Measurements from ENCODE around the gene UGT8.

UGT8 gene

GRCh38 chr4:114694770-114695169, 96.2 kb downstream of the UGT8 start:
- ChIA-PET POLR2A (no interaction called here), CTCF (interaction anchor here (1.0 to 2.3 kb wide), 10 partner anchors 12 to 1299 kb away, joined by 3 to 14 read pairs (median 4); no protein-coding TSS in a partner anchor)
- DNase-seq (ENCODE audit: extremely low spot score): peak; percentile 11
- TF ChIP-seq CTCF (IDR thresholded peaks at IDR 0.05; ENCODE audit: control extremely low read depth, extremely low read depth, low read depth, missing control alignments): peak; percentile 52

- no peak for TF ChIP-seq CTCF (IDR thresholded peaks at IDR 0.05; ENCODE audit: control extremely low read depth, extremely low read depth, low read depth, missing control alignments)
- ChIA-PET CTCF (interaction anchor here (1.0 to 2.6 kb wide), 5 partner anchors 8 to 310 kb away, joined by 3 to 6 read pairs (median 4); no protein-coding TSS in a partner anchor), POLR2A (no interaction called here)
- no peak for DNase-seq (ENCODE audit: extremely low spot score)
Measured at GRCh38 chr4:114698231-114698630, 99.6 kb downstream of the UGT8 start.

GRCh38 chr4:114701491-114701890, 102.9 kb downstream of the UGT8 start:
- ChIA-PET CTCF (interaction anchor here (0.8 to 1.2 kb wide), 2 partner anchors 9 to 35 kb away, joined by 3 to 4 read pairs; no protein-coding TSS in a partner anchor), POLR2A (no interaction called here)
- TF ChIP-seq CTCF (IDR thresholded peaks at IDR 0.05; ENCODE audit: control extremely low read depth, extremely low read depth, low read depth, missing control alignments): no peak
- DNase-seq (ENCODE audit: extremely low spot score): no peak

GRCh38 chr4:114717432-114717831, 118.8 kb downstream of the UGT8 start:
- CTCF ChIA-PET: no interaction called here
- TF ChIP-seq CTCF (IDR thresholded peaks at IDR 0.05; ENCODE audit: control extremely low read depth, extremely low read depth, low read depth, missing control alignments): no peak
- POLR2A ChIA-PET: no interaction called here
- DNase-seq (ENCODE audit: extremely low spot score): no peak

- ChIA-PET POLR2A (no interaction called here), CTCF (interaction anchor here (1.3 kb wide), 1 partner anchor 20 kb away, joined by 3 read pairs; no protein-coding TSS in a partner anchor)
- no peak for DNase-seq (ENCODE audit: extremely low spot score)
- no peak for TF ChIP-seq CTCF (IDR thresholded peaks at IDR 0.05; ENCODE audit: control extremely low read depth, extremely low read depth, low read depth, missing control alignments)
Measured at GRCh38 chr4:114725066-114725465, 126.5 kb downstream of the UGT8 start.

GRCh38 chr4:114727461-114727860, 128.9 kb downstream of the UGT8 start:
- no peak for TF ChIP-seq CTCF (IDR thresholded peaks at IDR 0.05; ENCODE audit: control extremely low read depth, extremely low read depth, low read depth, missing control alignments)
- CTCF ChIA-PET: interaction anchor here (0.9 to 1.7 kb wide), 4 partner anchors 10 to 81 kb away, joined by 3 to 6 read pairs (median 4); no protein-coding TSS in a partner anchor
- POLR2A ChIA-PET: no interaction called here
- no peak for DNase-seq (ENCODE audit: extremely low spot score)

Measured in GM10248 (cell line).